DND-41 (cell line): ENCODE results near the gene CCDC185.

ENCODE experiments used
- ATAC-seq: fragments of 200-7000 bp; cut with Tn5 transposase; 3 replicates; pipeline ENCODE4 v1.9.1; 2021; ENCODE audit warnings: low read depth; ENCODE audit not compliant: insufficient read depth
- DNase-seq: peaks from one replicate; pipeline ENCODE4 v3.0.0-alpha.2; 2020
- H2AFZ ChIP-seq: 2 replicates; pipeline ENCODE4 v1.6.0; 2012; ENCODE audit warnings: low read depth, low read length
- H3K27ac ChIP-seq: 2 replicates; pipeline ENCODE4 v1.5.1; 2012; ENCODE audit warnings: low read length, inconsistent platforms
- H3K27me3 ChIP-seq: fragments of 200-600 bp; sonication (generic); 2 replicates; pipeline ENCODE4 v1.6.0; 2012; ENCODE audit warnings: low read length, mild to moderate bottlenecking, inconsistent platforms; ENCODE audit not compliant: insufficient read depth, poor library complexity
- H3K36me3 ChIP-seq: 2 replicates; pipeline ENCODE4 v1.5.1; 2012; ENCODE audit warnings: low read length, inconsistent platforms; ENCODE audit not compliant: insufficient read depth
- H3K4me1 ChIP-seq: 2 replicates; pipeline ENCODE4 v1.5.1; 2012; ENCODE audit warnings: mild to moderate bottlenecking, low read length; ENCODE audit not compliant: insufficient read depth
- H3K4me2 ChIP-seq: 2 replicates; pipeline ENCODE4 v1.6.0; 2012; ENCODE audit warnings: mild to moderate bottlenecking, moderate library complexity, low read length, inconsistent platforms; ENCODE audit not compliant: insufficient read depth
- H3K4me3 ChIP-seq, 2 experiments: fragments of 200-600 bp in 1 of 2; shearing (Covaris generic) in 1 of 2; 2 replicates each; pipeline ENCODE4 v1.5.1; 2012 to 2016; ENCODE audit warnings: inconsistent platforms in 2 of 2, low read length in 2 of 2, mild to moderate bottlenecking in 2 of 2, low read depth in 1 of 2, moderate library complexity in 1 of 2
- H3K79me2 ChIP-seq: 2 replicates; pipeline ENCODE4 v1.6.0; 2012; ENCODE audit warnings: low read length, inconsistent platforms; ENCODE audit not compliant: insufficient read depth
- H3K9ac ChIP-seq: 2 replicates; pipeline ENCODE4 v1.6.0; 2012; ENCODE audit warnings: low read depth, mild to moderate bottlenecking, inconsistent platforms, low read length, moderate library complexity
- H3K9me3 ChIP-seq: 2 replicates; pipeline ENCODE4 v1.5.1; 2012; ENCODE audit warnings: low read length, moderate library complexity, mild to moderate bottlenecking, inconsistent platforms; ENCODE audit not compliant: insufficient read depth, severe bottlenecking
- H4K20me1 ChIP-seq: 2 replicates; pipeline ENCODE4 v1.6.0; 2012; ENCODE audit warnings: low read length; ENCODE audit not compliant: insufficient read depth
- EZH2 ChIP-seq: IDR thresholded peaks from 3 replicates; pipeline ENCODE4 v1.6.1; 2012; ENCODE audit warnings: borderline replicate concordance, low read depth, mild to moderate bottlenecking, moderate library complexity, low read length, inconsistent platforms; ENCODE audit not compliant: severe bottlenecking
- TF ChIP-seq, protein P1 (sequence below): IDR thresholded peaks from 2 replicates; pipeline ENCODE4 v1.5.1; 2012; ENCODE audit warnings: borderline replicate concordance, low read length, moderate library complexity, mild to moderate bottlenecking; ENCODE audit not compliant: poor library complexity, severe bottlenecking; ENCODE audit errors: extremely low read depth

Gene CCDC185

DNA sequence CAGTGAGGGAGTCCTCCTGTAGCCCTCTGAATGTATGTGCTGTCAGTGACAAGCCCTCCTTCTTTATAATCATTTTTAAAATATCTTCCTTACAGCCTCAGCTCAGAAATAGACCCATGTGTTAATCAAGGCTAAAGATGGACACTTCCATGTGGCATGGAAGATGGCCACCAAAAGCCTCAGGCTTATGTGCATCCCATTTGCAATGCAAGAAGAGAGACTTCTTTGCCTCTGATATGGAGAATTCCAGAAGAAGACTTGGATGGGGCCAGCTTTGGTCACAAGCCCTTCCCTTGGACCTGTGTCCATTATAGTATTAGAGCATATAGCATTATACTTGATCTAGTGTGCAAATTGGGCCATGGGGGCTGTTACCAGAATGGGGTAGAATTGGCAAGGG, 18.5 kb downstream of the CCDC185 start:
- no peak overlapping the region for H3K9ac ChIP-seq
- H3K4me2 ChIP-seq = no peak overlapping the region
- H3K36me3 ChIP-seq = no peaks in the 10 kb centered on the region
- H3K4me3 ChIP-seq = no peak overlapping the region
- no peaks in the 10 kb centered on the region for H3K27me3 ChIP-seq
- no peak overlapping the region for H2AFZ ChIP-seq
- no peaks in the 10 kb centered on the region for H4K20me1 ChIP-seq
- H3K27ac ChIP-seq = no peak overlapping the region
- H3K9me3 ChIP-seq = no peaks in the 10 kb centered on the region
- ATAC-seq (no peak), DNase-seq (no peak)
- TF ChIP-seq, protein P1, sequence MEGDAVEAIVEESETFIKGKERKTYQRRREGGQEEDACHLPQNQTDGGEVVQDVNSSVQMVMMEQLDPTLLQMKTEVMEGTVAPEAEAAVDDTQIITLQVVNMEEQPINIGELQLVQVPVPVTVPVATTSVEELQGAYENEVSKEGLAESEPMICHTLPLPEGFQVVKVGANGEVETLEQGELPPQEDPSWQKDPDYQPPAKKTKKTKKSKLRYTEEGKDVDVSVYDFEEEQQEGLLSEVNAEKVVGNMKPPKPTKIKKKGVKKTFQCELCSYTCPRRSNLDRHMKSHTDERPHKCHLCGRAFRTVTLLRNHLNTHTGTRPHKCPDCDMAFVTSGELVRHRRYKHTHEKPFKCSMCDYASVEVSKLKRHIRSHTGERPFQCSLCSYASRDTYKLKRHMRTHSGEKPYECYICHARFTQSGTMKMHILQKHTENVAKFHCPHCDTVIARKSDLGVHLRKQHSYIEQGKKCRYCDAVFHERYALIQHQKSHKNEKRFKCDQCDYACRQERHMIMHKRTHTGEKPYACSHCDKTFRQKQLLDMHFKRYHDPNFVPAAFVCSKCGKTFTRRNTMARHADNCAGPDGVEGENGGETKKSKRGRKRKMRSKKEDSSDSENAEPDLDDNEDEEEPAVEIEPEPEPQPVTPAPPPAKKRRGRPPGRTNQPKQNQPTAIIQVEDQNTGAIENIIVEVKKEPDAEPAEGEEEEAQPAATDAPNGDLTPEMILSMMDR = no peak
- no peak for TF ChIP-seq EZH2
- H3K79me2 ChIP-seq = no peaks in the 10 kb centered on the region
- H3K4me1 ChIP-seq = no peaks in the 10 kb centered on the region

DNA sequence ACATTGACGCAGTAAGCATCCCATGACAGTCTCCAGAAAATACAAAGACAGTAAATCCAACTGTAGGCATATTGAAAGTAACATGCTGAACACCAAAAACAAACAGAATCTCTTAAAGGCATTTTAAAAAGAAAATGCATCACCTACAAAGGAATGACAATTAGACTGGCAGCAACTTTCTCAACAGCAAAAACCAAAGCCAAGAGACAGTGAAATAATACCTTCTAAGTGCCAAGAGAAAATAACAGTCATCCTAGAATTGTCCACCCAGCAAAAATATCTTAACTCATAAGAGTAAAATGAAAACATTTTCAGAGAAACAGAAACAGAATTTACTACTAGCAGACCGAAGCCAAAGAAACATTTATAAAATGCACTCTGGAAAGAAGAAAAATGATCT, 20.0 kb downstream of the CCDC185 start:
- Histone ChIP-seq H2AFZ (no peak overlapping the region), H4K20me1 (no peaks in the 10 kb centered on the region), H3K4me2 (no peak overlapping the region), H3K79me2 (no peaks in the 10 kb centered on the region), H3K27me3 (no peaks in the 10 kb centered on the region), H3K36me3 (no peaks in the 10 kb centered on the region), H3K9ac (no peak overlapping the region), H3K4me1 (no peaks in the 10 kb centered on the region), H3K27ac (no peak overlapping the region), H3K9me3 (no peaks in the 10 kb centered on the region), H3K4me3 (no peak overlapping the region)
- no peak for TF ChIP-seq EZH2
- TF ChIP-seq, protein P1 = no peak
- ATAC-seq (no peak), DNase-seq (no peak)

DNA sequence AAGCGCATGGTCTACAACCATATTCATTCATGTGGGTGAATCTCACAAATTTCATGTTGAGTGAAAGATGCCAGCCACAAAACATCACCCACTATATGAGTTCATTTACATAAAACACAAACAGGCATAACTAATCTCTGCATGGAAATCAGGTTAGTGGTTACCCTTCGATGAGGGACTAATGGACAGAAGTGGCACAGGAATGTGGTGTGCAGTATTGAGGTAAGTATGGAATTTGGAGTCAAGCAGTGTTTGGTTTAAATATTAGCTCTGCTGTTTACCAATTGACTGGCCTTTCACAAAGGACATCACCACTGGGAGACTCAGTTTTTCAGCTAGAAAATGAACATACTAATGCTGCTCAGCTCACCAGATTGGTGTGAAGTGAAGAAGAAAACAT, 24.2 kb downstream of the CCDC185 start:
- TF ChIP-seq, protein P1 = no peak
- no peak for TF ChIP-seq EZH2
- Histone ChIP-seq H2AFZ (no peak overlapping the region), H3K4me1 (no peaks in the 10 kb centered on the region), H3K27ac (no peak overlapping the region), H3K79me2 (no peaks in the 10 kb centered on the region), H3K4me3 (no peak overlapping the region), H4K20me1 (no peaks in the 10 kb centered on the region), H3K9me3 (no peaks in the 10 kb centered on the region), H3K4me2 (no peak overlapping the region), H3K9ac (no peak overlapping the region), H3K27me3 (no peaks in the 10 kb centered on the region), H3K36me3 (no peaks in the 10 kb centered on the region)
- no peak for DNase-seq
- no peak for ATAC-seq

DNA sequence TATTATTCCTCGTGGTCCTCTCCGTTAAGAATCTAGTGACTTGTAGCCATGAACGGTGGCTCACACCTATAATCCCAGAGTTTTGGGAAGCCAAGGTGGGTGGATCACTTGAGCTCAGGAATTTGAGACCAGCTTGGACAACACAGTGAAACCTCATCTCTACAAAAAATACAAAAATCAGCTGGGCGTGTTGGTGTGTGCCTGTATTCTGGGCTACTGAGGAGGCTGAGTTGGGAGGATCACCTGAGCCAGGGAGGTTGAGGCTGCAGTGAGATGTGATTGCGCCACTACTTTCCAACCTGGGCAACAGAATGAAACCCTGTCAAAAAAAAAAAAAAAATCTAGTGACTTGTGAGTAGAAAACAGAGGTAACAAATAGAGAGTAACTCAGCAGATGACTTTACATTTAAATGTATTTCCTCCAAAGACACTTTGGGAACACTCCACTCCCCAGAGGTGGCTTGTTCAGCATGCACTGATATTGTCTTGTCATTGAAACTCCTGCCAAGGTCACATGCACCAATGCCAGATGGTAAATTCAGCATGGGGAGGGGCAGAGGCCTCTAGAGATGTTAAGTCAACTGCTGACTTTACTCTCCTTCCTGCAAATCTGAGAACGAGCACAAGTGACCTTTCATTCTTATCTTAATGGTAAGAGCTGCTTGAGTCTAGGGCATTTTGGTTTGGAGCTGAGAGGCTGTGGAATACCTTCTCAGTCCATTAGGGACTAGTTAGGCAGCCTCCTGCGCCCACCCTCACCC, 24.9 kb downstream of the CCDC185 start:
- Histone ChIP-seq H3K27ac (no peak overlapping the region), H2AFZ (no peak overlapping the region), H3K9ac (no peak overlapping the region), H3K9me3 (no peaks in the 10 kb centered on the region), H3K36me3 (no peaks in the 10 kb centered on the region), H4K20me1 (no peaks in the 10 kb centered on the region), H3K4me3 (no peak overlapping the region), H3K4me1 (no peaks in the 10 kb centered on the region), H3K4me2 (no peak overlapping the region), H3K79me2 (no peaks in the 10 kb centered on the region), H3K27me3 (no peaks in the 10 kb centered on the region)
- no peak for DNase-seq
- TF ChIP-seq, protein P1 = no peak
- no peak for TF ChIP-seq EZH2
- no peak for ATAC-seq
